ENCODE data around the gene MDFIC. TPM values are rescaled to one million over a fixed set of nuclear protein-coding genes. Genes with fewer than 3 reads are reported as not detected.

MDFIC gene
- total and polyA plus RNA-seq, 9 donors, result 10.6 to 30.0 (median 17.9) TPM

- WGBS, 3 donors, result 47 to 49% (median 47%) methylated on average over 2 of the region's 2 CpGs
- no peak for DNase-seq
- H3K4me1 ChIP-seq (ENCODE audit: insufficient read depth), result peaks cover 9% of the 10 kb centered on the region
- TF ChIP-seq CTCF (IDR thresholded peaks at IDR 0.05) (no peak), POLR2A (IDR thresholded peaks at IDR 0.05) (no peak), EP300 (IDR thresholded peaks at IDR 0.05) (no peak)
- no peaks in the 10 kb centered on the region for H3K27me3 ChIP-seq
- intact Hi-C loops (cut with DNase I), result loop anchor here in 1 of 4 donors (10.0 kb wide), 1 partner anchor 843 kb away; no protein-coding TSS in a partner anchor
- no peak overlapping the region for H3K27ac ChIP-seq
- H3K4me3 ChIP-seq, result no peak overlapping the region
- no peaks in the 10 kb centered on the region for H3K36me3 ChIP-seq
- H3K9me3 ChIP-seq, result no peaks in the 10 kb centered on the region
Measured at GRCh38 chr7:114928060-114928459, 6.2 kb downstream of the MDFIC start.

GRCh38 chr7:114929570-114929969 is 7.7 kb downstream of the MDFIC start:
- peaks cover 7% of the 10 kb centered on the region for H3K4me1 ChIP-seq (ENCODE audit: insufficient read depth)
- no peak overlapping the region for H3K4me3 ChIP-seq
- TF ChIP-seq POLR2A (IDR thresholded peaks at IDR 0.05), result no peak
- TF ChIP-seq CTCF (IDR thresholded peaks at IDR 0.05), result no peak
- H3K36me3 ChIP-seq, result no peaks in the 10 kb centered on the region
- no peak overlapping the region for H3K27ac ChIP-seq
- WGBS, 3 donors, result 87 to 98% (median 95%) methylated on average over 1 of the region's 1 CpG
- no peak for DNase-seq
- no peaks in the 10 kb centered on the region for H3K27me3 ChIP-seq
- intact Hi-C loops (cut with DNase I), result loop anchor here in 1 of 4 donors (10.0 kb wide), 1 partner anchor 845 kb away; no protein-coding TSS in a partner anchor
- H3K9me3 ChIP-seq, result no peaks in the 10 kb centered on the region

GRCh38 chr7:114930107-114930661 is 8.3 kb downstream of the MDFIC start:
- no peaks in the 10 kb centered on the region for H3K36me3 ChIP-seq
- H3K9me3 ChIP-seq, result no peaks in the 10 kb centered on the region
- DNase-seq, result no peak
- H3K4me1 ChIP-seq (ENCODE audit: insufficient read depth), result peaks cover 7% of the 10 kb centered on the region
- no peak for TF ChIP-seq CTCF (IDR thresholded peaks at IDR 0.05)
- no peak for TF ChIP-seq EP300 (IDR thresholded peaks at IDR 0.05)
- TF ChIP-seq POLR2A (IDR thresholded peaks at IDR 0.05), result no peak
- intact Hi-C loops (cut with DNase I), result no loop called here
- 75 to 79% (median 79%) methylated on average over 4 of the region's 4 CpGs for WGBS, 3 donors
- H3K27me3 ChIP-seq, result no peaks in the 10 kb centered on the region
- no peak overlapping the region for H3K27ac ChIP-seq
- H3K4me3 ChIP-seq, result no peak overlapping the region

GRCh38 chr7:114930829-114931655 is 9.1 kb downstream of the MDFIC start:
- no peak for DNase-seq
- no peak overlapping the region for H3K4me3 ChIP-seq
- H3K9me3 ChIP-seq, result no peaks in the 10 kb centered on the region
- intact Hi-C loops (cut with DNase I), result no loop called here
- H3K27me3 ChIP-seq, result no peaks in the 10 kb centered on the region
- WGBS, 3 donors, result 50 to 61% (median 56%) methylated on average over 6 of the region's 6 CpGs
- TF ChIP-seq POLR2A (IDR thresholded peaks at IDR 0.05) (no peak), EP300 (IDR thresholded peaks at IDR 0.05) (no peak), CTCF (IDR thresholded peaks at IDR 0.05) (no peak)
- H3K4me1 ChIP-seq (ENCODE audit: insufficient read depth), result peaks cover 7% of the 10 kb centered on the region
- no peaks in the 10 kb centered on the region for H3K36me3 ChIP-seq
- H3K27ac ChIP-seq, result no peak overlapping the region
